Mammary epithelial cell (primary cell): ENCODE results near the gene VSTM4.

Experiments
- CTCF ChIP-seq, 2 donors: IDR thresholded peaks in 1 of 2; conservative IDR thresholded peaks in 1 of 2; 2 replicates each; pipeline ENCODE4 v1.5.1; 2011 to 2012; ENCODE audit warnings: inconsistent platforms in 2 of 2, low read length in 2 of 2, mild to moderate bottlenecking in 2 of 2, control low read depth in 1 of 2, low read depth in 1 of 2; ENCODE audit not compliant: insufficient read depth in 1 of 2; ENCODE audit errors: extremely low read depth in 1 of 2
- EZH2 ChIP-seq: IDR thresholded peaks from 2 replicates; pipeline ENCODE4 v1.6.1; 2012; ENCODE audit warnings: low read length, inconsistent platforms, borderline replicate concordance

GRCh38 chr10:49094646-49095045 is 20.7 kb downstream of the VSTM4 start:
- no peak for TF ChIP-seq CTCF (conservative IDR thresholded peaks at IDR 0.05 in 1 of 2, IDR thresholded peaks at IDR 0.05 in 1 of 2; ENCODE audit: extremely low read depth in 1 of 2, insufficient read depth in 1 of 2, low read depth in 1 of 2, low read length in 2 of 2)
- no peak for TF ChIP-seq EZH2
